ENCODE measurements around the gene HLA-A.

DNA sequence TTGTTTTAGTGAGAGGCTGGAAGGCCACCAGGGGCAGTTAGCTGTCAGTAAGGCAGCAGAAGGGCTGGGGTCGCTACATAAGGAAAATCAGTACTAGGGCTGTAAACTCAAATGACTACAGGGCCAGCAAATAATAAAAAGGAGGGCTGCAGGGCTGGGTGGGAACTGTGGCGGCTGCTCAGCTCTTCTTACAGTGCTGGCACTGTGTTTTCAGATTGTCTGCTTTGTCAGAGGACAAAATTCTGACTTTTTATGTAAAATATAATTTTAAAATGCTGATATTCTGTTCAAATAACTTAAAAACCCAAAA lies 23.2 kb downstream of the HLA-A start:
- no peak for TF ChIP-seq CTCF (IDR thresholded peaks at IDR 0.05 in 8 of 11, conservative IDR thresholded peaks at IDR 0.05 in 3 of 11)
- no peak for TF ChIP-seq POLR2AphosphoS5 (IDR thresholded peaks at IDR 0.05)
- no peak for TF ChIP-seq POLR2A (IDR thresholded peaks at IDR 0.05)
